Measurements from ENCODE around the gene GTPBP3. TPM values are rescaled to one million over a fixed set of nuclear protein-coding genes. Genes with fewer than 3 reads are reported as not detected.

GTPBP3 gene
- total and polyA plus RNA-seq, 2 experiments from 2014 or later = 25.4 to 67.8 TPM

- TF ChIP-seq REST (IDR thresholded peaks at IDR 0.05; ENCODE audit: unreplicated experiment) = no peak
- TF ChIP-seq JUNB (IDR thresholded peaks at IDR 0.05; ENCODE audit: unreplicated experiment) = no peak
- TF ChIP-seq STAT1 (IDR thresholded peaks at IDR 0.05; ENCODE audit: unreplicated experiment) = no peak
- no peak for TF ChIP-seq ETS1 (IDR thresholded peaks at IDR 0.05)
- TF ChIP-seq NANOG (IDR thresholded peaks at IDR 0.05; ENCODE audit: borderline replicate concordance) = no peak
These were observed 1.8 kb upstream of the GTPBP3 start (continued) for GRCh38 chr19:17335575-17335974.

GRCh38 chr19:17337675-17338432 lies 501 bp downstream of the GTPBP3 start:
- H3K4me1 Mint-ChIP-seq = peaks cover 38% of the 10 kb centered on the region
- peaks cover 26% of the 10 kb centered on the region; the same call in 1 of the 2 replicates for H3K4me1 ChIP-seq (ENCODE audit: insufficient read depth)
- peaks cover 30% of the 10 kb centered on the region for H3K36me3 Mint-ChIP-seq (ENCODE audit: low read depth)
- H3K4me3 Mint-ChIP-seq = peak overlapping the region; percentile 95
- peak; percentile 1; the same call in 2 of the 3 replicates for ATAC-seq
- peak overlapping the region; percentile 96 for H3K4me2 ChIP-seq
- H3K27me3 ChIP-seq (ENCODE audit: insufficient read depth) = no peaks in the 10 kb centered on the region
- H4K20me1 ChIP-seq (replicated peaks; ENCODE audit: insufficient read depth) = no peaks in the 10 kb centered on the region
- H3K27me3 Mint-ChIP-seq (ENCODE audit: insufficient read depth, low read depth, poor library complexity) = peaks cover 23% of the 10 kb centered on the region
- H3K27ac ChIP-seq (ENCODE audit: low read depth) = peak overlapping the region; percentile 56; the same call in 1 of the 2 replicates
- no peaks in the 10 kb centered on the region for H3K79me2 ChIP-seq (replicated peaks; ENCODE audit: insufficient read depth)
- H3F3A ChIP-seq (replicated peaks; ENCODE audit: low read depth) = peaks cover 24% of the 10 kb centered on the region
- DNase-seq (ENCODE audit: low spot score) = peak; percentile 70
- H3K9me3 Mint-ChIP-seq = peaks cover 3% of the 10 kb centered on the region; the same call in 2 of the 3 replicates
- H2AFZ ChIP-seq = peak overlapping the region; percentile 64; the same call in 1 of the 2 replicates
- no peaks in the 10 kb centered on the region for H3K9me2 ChIP-seq (ENCODE audit: insufficient read depth)
- H3K4me3 ChIP-seq = peak overlapping the region; percentile 81
- H3K27ac Mint-ChIP-seq = peak overlapping the region; percentile 98
- H3K36me3 ChIP-seq (ENCODE audit: insufficient read depth) = peaks cover 6% of the 10 kb centered on the region; the same call in 1 of the 2 replicates
- no peak; the same call in 1 of the 2 replicates for TF ChIP-seq ETS1 (IDR thresholded peaks at IDR 0.05)
- no peak for TF ChIP-seq CTCF (conservative IDR thresholded peaks at IDR 0.05; ENCODE audit: low read depth in 2 of 2)
- no peak for TF ChIP-seq ZNF462 (CRISPR knock-in tag; IDR thresholded peaks at IDR 0.05)
- no peak for TF ChIP-seq ZNF114 (CRISPR knock-in tag; IDR thresholded peaks at IDR 0.05)
